ENCODE data around the gene NLRC5.
"Not testable (repeated sequence)": the region's sequence is repeated elsewhere in the genome, so short reads cannot be mapped to it uniquely, and the experiment has no call there.

The NLRC5 gene

DNA sequence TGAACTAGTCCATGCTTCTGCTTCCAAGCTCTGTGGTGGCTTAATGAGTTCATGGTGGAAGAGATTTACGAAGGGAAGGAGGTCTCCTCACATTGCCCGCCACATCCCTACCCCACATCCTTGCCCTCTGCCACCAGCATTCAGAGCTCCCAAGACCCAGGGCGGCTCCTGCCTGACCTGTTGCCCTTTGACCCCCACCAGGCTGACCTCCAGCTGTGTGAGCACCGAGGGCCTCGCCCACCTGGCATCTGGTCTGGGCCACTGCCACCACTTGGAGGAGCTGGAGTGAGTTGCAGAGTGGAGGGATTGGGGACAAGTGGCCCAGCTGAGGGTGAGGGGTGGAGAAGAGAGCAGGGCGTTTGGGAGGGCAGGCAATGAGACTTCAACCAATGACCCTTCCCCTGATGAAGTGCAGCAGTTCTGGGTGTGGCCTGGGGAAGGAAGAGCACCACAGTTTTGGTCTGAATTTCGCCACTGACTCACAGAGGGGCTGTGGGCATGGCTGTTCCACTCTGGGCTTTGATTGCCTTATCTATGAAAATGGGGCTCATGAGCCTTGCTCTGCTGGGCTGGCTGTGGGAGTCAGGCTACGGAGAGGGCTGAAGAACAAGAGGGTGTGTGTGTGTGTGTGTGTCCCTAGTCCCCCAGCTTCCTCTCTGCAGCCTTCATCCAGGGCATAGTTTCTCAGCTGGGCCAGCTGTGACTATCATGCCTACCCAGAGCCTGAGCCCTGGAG lies 80.4 kb downstream of the NLRC5 start:
- ATAC-seq (ENCODE audit: insufficient read depth, low read depth) (no peak), DNase-seq (no peak)
- no peak overlapping the region for H3K4me2 ChIP-seq (ENCODE audit: insufficient read depth, low read length)
- H4K20me1 ChIP-seq (ENCODE audit: insufficient read depth, low read length), result no peaks in the 10 kb centered on the region
- no peaks in the 10 kb centered on the region for H3K36me3 ChIP-seq (ENCODE audit: insufficient read depth, low read length)
- H3K27ac ChIP-seq (ENCODE audit: low read length), result no peak overlapping the region
- TF ChIP-seq EZH2 (IDR thresholded peaks at IDR 0.05; ENCODE audit: borderline replicate concordance, low read depth, low read length, severe bottlenecking), result no peak
- TF ChIP-seq, protein P1, sequence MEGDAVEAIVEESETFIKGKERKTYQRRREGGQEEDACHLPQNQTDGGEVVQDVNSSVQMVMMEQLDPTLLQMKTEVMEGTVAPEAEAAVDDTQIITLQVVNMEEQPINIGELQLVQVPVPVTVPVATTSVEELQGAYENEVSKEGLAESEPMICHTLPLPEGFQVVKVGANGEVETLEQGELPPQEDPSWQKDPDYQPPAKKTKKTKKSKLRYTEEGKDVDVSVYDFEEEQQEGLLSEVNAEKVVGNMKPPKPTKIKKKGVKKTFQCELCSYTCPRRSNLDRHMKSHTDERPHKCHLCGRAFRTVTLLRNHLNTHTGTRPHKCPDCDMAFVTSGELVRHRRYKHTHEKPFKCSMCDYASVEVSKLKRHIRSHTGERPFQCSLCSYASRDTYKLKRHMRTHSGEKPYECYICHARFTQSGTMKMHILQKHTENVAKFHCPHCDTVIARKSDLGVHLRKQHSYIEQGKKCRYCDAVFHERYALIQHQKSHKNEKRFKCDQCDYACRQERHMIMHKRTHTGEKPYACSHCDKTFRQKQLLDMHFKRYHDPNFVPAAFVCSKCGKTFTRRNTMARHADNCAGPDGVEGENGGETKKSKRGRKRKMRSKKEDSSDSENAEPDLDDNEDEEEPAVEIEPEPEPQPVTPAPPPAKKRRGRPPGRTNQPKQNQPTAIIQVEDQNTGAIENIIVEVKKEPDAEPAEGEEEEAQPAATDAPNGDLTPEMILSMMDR (IDR thresholded peaks at IDR 0.05; ENCODE audit: borderline replicate concordance, extremely low read depth, low read length, poor library complexity, severe bottlenecking), result no peak
- no peaks in the 10 kb centered on the region for H3K79me2 ChIP-seq (ENCODE audit: insufficient read depth, low read length)
- no peaks in the 10 kb centered on the region for H3K4me1 ChIP-seq (ENCODE audit: insufficient read depth, low read length)
- no peak overlapping the region for H3K4me3 ChIP-seq (ENCODE audit: low read depth in 1 of 2, low read length in 2 of 2)
- H3K27me3 ChIP-seq (ENCODE audit: insufficient read depth, low read length, poor library complexity), result no peaks in the 10 kb centered on the region
- no peaks in the 10 kb centered on the region for H3K9me3 ChIP-seq (ENCODE audit: insufficient read depth, low read length, severe bottlenecking)
- no peak overlapping the region for H2AFZ ChIP-seq (ENCODE audit: low read depth, low read length)
- no peak overlapping the region for H3K9ac ChIP-seq (ENCODE audit: low read depth, low read length)

DNA sequence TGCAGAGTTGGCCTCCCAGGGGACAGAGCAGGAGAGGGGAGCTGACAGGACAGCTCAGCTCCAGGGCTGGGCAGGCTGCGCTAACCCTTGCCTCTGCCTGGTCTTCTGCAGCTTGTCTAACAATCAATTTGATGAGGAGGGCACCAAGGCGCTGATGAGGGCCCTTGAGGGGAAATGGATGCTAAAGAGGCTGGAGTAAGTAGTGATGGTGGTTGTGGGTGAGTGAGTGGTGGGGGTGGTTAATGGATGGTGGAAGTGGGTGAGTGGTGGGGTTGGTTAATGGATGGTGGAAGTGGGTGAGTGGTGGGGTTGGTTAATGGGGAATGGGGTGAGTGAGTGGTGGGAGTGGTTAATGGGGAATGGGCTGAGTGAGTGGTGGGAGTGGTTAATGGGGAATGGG lies 81.1 kb downstream of the NLRC5 start:
- H3K79me2 ChIP-seq (ENCODE audit: insufficient read depth, low read length), result no peaks in the 10 kb centered on the region
- no peak overlapping the region for H3K27ac ChIP-seq (ENCODE audit: low read length)
- H3K36me3 ChIP-seq (ENCODE audit: insufficient read depth, low read length), result no peaks in the 10 kb centered on the region
- H3K4me3 ChIP-seq (ENCODE audit: low read depth in 1 of 2, low read length in 2 of 2), result no peak overlapping the region
- no peaks in the 10 kb centered on the region for H3K9me3 ChIP-seq (ENCODE audit: insufficient read depth, low read length, severe bottlenecking)
- ATAC-seq (ENCODE audit: insufficient read depth, low read depth) (no peak), DNase-seq (no peak)
- H2AFZ ChIP-seq (ENCODE audit: low read depth, low read length), result no peak overlapping the region
- no peak for TF ChIP-seq EZH2 (IDR thresholded peaks at IDR 0.05; ENCODE audit: borderline replicate concordance, low read depth, low read length, severe bottlenecking)
- TF ChIP-seq, protein P1 (IDR thresholded peaks at IDR 0.05; ENCODE audit: borderline replicate concordance, extremely low read depth, low read length, poor library complexity, severe bottlenecking), result no peak
- H3K4me2 ChIP-seq (ENCODE audit: insufficient read depth, low read length), result no peak overlapping the region
- no peaks in the 10 kb centered on the region for H4K20me1 ChIP-seq (ENCODE audit: insufficient read depth, low read length)
- no peak overlapping the region for H3K9ac ChIP-seq (ENCODE audit: low read depth, low read length)
- no peaks in the 10 kb centered on the region for H3K27me3 ChIP-seq (ENCODE audit: insufficient read depth, low read length, poor library complexity)
- H3K4me1 ChIP-seq (ENCODE audit: insufficient read depth, low read length), result no peaks in the 10 kb centered on the region

DNA sequence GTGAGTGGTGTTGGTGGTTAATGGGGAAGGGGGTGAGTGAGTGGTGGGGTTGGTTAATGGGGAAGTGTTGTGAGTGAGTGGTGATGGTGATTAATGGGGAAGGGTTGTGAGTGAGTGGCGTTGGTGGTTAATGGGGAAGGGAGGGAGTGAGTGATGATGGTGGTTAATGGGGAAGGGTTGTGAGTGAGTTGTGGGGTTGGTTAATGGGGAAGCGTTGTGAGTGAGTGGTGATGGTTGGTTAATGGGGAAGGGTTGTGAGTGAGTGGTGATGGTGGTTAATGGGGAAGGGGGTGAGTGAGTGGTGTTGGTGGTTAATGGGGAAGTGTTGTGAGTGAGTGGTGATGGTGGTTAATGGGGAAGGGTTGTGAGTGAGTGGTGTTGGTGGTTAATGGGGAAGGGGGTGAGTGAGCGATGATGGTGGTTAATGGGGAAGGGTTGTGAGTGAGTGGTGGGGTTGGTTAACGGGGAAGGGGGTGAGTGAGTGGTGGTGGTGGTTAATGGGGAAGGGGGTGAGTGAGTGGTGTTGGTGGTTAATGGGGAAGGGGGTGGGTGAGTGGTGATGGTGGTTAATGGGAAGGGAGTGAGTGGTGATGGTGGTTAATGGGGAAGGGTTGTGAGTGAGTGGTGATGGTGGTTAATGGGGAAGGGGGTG lies 81.8 kb downstream of the NLRC5 start:
- not testable (repeated sequence) for H3K4me2 ChIP-seq (ENCODE audit: insufficient read depth, low read length); H4K20me1 ChIP-seq (ENCODE audit: insufficient read depth, low read length); ATAC-seq (ENCODE audit: insufficient read depth, low read depth)

DNA sequence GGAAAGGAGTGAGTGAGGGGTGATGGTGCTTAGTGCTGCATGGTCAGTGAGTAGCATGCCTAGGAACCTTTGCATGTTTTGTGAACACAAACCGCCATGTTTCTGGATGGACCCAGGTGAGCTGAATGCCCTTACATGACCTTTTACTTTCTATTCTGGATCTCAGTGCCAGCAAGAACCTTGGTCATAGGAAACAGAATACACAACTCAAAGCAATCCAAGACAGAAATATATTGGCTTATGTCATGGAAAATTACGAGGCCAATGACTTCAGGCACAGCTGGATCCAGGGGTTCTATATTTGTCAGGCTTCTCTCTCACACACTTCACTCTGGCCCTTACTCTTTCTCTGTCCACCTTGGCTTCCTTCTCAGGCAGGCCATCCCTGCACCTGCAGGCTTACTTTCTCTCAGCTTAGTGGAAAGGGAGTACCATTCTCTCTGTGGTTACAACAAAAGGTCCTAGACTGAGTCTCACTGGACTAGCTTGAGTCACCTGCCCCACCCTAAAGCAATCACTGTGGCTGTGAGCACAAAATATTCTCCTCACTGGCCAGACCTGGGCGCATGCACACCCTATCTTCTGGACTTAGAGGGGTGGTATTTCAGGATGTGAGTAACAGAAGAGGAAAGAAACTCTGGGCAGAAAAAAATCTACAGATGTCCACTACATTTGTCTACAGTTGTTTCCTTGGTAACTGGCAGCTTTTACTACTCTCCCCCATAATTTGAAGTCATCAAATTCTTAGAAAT lies 82.7 kb downstream of the NLRC5 start:
- Histone ChIP-seq H3K36me3 (ENCODE audit: insufficient read depth, low read length) (no peaks in the 10 kb centered on the region), H3K27me3 (ENCODE audit: insufficient read depth, low read length, poor library complexity) (no peaks in the 10 kb centered on the region), H3K4me2 (ENCODE audit: insufficient read depth, low read length) (no peak overlapping the region), H3K27ac (ENCODE audit: low read length) (no peak overlapping the region), H3K4me1 (ENCODE audit: insufficient read depth, low read length) (no peaks in the 10 kb centered on the region), H4K20me1 (ENCODE audit: insufficient read depth, low read length) (no peaks in the 10 kb centered on the region), H3K4me3 (ENCODE audit: low read depth in 1 of 2, low read length in 2 of 2) (no peak overlapping the region), H3K79me2 (ENCODE audit: insufficient read depth, low read length) (no peaks in the 10 kb centered on the region), H2AFZ (ENCODE audit: low read depth, low read length) (no peak overlapping the region), H3K9ac (ENCODE audit: low read depth, low read length) (no peak overlapping the region), H3K9me3 (ENCODE audit: insufficient read depth, low read length, severe bottlenecking) (no peaks in the 10 kb centered on the region)
- TF ChIP-seq EZH2 (IDR thresholded peaks at IDR 0.05; ENCODE audit: borderline replicate concordance, low read depth, low read length, severe bottlenecking), result no peak
- TF ChIP-seq, protein P1 (IDR thresholded peaks at IDR 0.05; ENCODE audit: borderline replicate concordance, extremely low read depth, low read length, poor library complexity, severe bottlenecking), result no peak
- no peak for DNase-seq
- ATAC-seq (ENCODE audit: insufficient read depth, low read depth), result no peak

More for the DNA sequence above, 81.8 kb downstream of the NLRC5 start:
- H2AFZ ChIP-seq (ENCODE audit: low read depth, low read length); H3K27me3 ChIP-seq (ENCODE audit: insufficient read depth, low read length, poor library complexity); H3K9me3 ChIP-seq (ENCODE audit: insufficient read depth, low read length, severe bottlenecking); H3K27ac ChIP-seq (ENCODE audit: low read length); H3K36me3 ChIP-seq (ENCODE audit: insufficient read depth, low read length); H3K4me3 ChIP-seq (ENCODE audit: low read depth in 1 of 2, low read length in 2 of 2); H3K4me1 ChIP-seq (ENCODE audit: insufficient read depth, low read length); H3K79me2 ChIP-seq (ENCODE audit: insufficient read depth, low read length); DNase-seq; H3K9ac ChIP-seq (ENCODE audit: low read depth, low read length): not testable (repeated sequence)

All from DND-41 (cell line).